H1 (cell line): ENCODE data around the gene RPL18A. TPM values are rescaled to one million over a fixed set of nuclear protein-coding genes. Genes with fewer than 3 reads are reported as not detected.
A peak's percentile ranks its signal among the peaks of the same experiment; 100 is the strongest.

Experiments used
- CTCF ChIA-PET: fragments of 300-600 bp; sonication (Branson Sonifier 250); formaldehyde crosslinking; loops from one replicate; lab custom pipeline; 2021; ENCODE audit not compliant: partially characterized antibody; lab: Charles Lee
- POLR2A ChIA-PET: fragments of 300-600 bp; sonication (Branson Sonifier 250); formaldehyde crosslinking; loops from one replicate; lab custom pipeline; 2021; ENCODE audit warnings: inconsistent platforms; ENCODE audit not compliant: partially characterized antibody; lab: Charles Lee
- DNase-seq, 2 experiments: peaks; one replicate each; pipeline versions ENCODE4 v3.0.0 to v3.0.0-alpha.2; 2010 to 2022; ENCODE audit warnings: low spot score in 2 of 2, low read depth in 1 of 2, mixed read lengths in 1 of 2
- FAIRE-seq: peaks from 2 replicates; lab custom pipeline; 2011; peaks lifted over from hg19 to GRCh38; lab: Jason Lieb, UNC
- H2AFZ ChIP-seq: 2 replicates; pipeline ENCODE4 v1.8.1; 2012; ENCODE audit warnings: low read length, inconsistent platforms
- H2AK5ac ChIP-seq: 2 replicates; pipeline ENCODE4 v1.6.1; 2013; ENCODE audit warnings: low read depth, low read length
- H2BK120ac ChIP-seq: replicated peaks from 2 replicates; pipeline ENCODE3; 2013; ENCODE audit warnings: low read depth, low read length, inconsistent platforms
- H2BK12ac ChIP-seq: 2 replicates; pipeline ENCODE4 v1.6.1; 2013; ENCODE audit warnings: low read depth, low read length
- H2BK15ac ChIP-seq: 2 replicates; pipeline ENCODE4 v1.6.1; 2013; ENCODE audit warnings: low read length
- H2BK20ac ChIP-seq: 2 replicates; pipeline ENCODE4 v1.6.1; 2013; ENCODE audit warnings: low read length
- H2BK5ac ChIP-seq: 2 replicates; pipeline ENCODE4 v1.6.1; 2013; ENCODE audit warnings: low read depth, low read length
- H3K14ac ChIP-seq: 2 replicates; pipeline ENCODE4 v1.6.1; 2013; ENCODE audit warnings: inconsistent platforms; ENCODE audit not compliant: insufficient read length
- H3K18ac ChIP-seq: 2 replicates; pipeline ENCODE4 v1.6.1; 2013; ENCODE audit warnings: low read length; ENCODE audit errors: extremely low read depth
- H3K23ac ChIP-seq: 2 replicates; pipeline ENCODE4 v1.6.1; 2013; ENCODE audit warnings: inconsistent platforms; ENCODE audit not compliant: insufficient read length
- H3K23me2 ChIP-seq: 2 replicates; pipeline ENCODE4 v1.6.1; 2013; ENCODE audit warnings: low read depth, low read length
- H3K27ac ChIP-seq: 2 replicates; pipeline ENCODE4 v1.6.1; 2011; ENCODE audit warnings: low read depth, low read length, inconsistent platforms
- H3K27me3 ChIP-seq, 4 experiments: replicated peaks in 1 of 4; 1 replicate in 1 of 4; 2 replicates in 3 of 4; pipeline versions ENCODE4 v1.6.1 to v1.8.1; 2011 to 2013; ENCODE audit warnings: low read length in 3 of 4, mild to moderate bottlenecking in 3 of 4, inconsistent platforms in 2 of 4, mixed read lengths in 2 of 4, moderate library complexity in 1 of 4; ENCODE audit not compliant: control insufficient read depth in 3 of 4, insufficient read depth in 3 of 4; ENCODE audit errors: extremely low read depth in 1 of 4
- H3K36me3 ChIP-seq, 4 experiments: 2 replicates each; pipeline versions ENCODE4 v1.6.1 to v1.8.1; 2011 to 2013; ENCODE audit warnings: mild to moderate bottlenecking in 4 of 4, low read length in 3 of 4, moderate library complexity in 2 of 4, control low read depth in 1 of 4, inconsistent platforms in 1 of 4; ENCODE audit not compliant: insufficient read depth in 4 of 4, control insufficient read depth in 2 of 4
- H3K4ac ChIP-seq: replicated peaks from 2 replicates; pipeline ENCODE3; 2013; ENCODE audit warnings: low read length, low read depth, mixed read lengths, inconsistent platforms; ENCODE audit not compliant: insufficient read length
- H3K4me1 ChIP-seq, 4 experiments: replicated peaks in 1 of 4; 1 replicate in 1 of 4; 2 replicates in 3 of 4; pipeline versions ENCODE4 v1.6.1 to v1.8.1; 2011 to 2013; ENCODE audit warnings: low read length in 3 of 4, inconsistent platforms in 2 of 4, mixed read lengths in 1 of 4; ENCODE audit not compliant: insufficient read depth in 4 of 4, control insufficient read depth in 3 of 4
- H3K4me2 ChIP-seq, 2 experiments: 2 replicates each; pipeline versions ENCODE4 v1.6.1 to v1.8.1; 2011 to 2013; ENCODE audit warnings: low read depth in 2 of 2, low read length in 2 of 2, control low read depth in 1 of 2, inconsistent platforms in 1 of 2, mild to moderate bottlenecking in 1 of 2; ENCODE audit not compliant: insufficient read depth in 1 of 2
- H3K4me3 ChIP-seq, 4 experiments: fragments of 200-600, 300-600 bp in 1 of 4; sonication (generic), shearing (Covaris generic), sonication (Bioruptor Twin) in 1 of 4; 2 replicates each; pipeline versions ENCODE4 v1.5.1 to v1.8.1; 2011 to 2016; ENCODE audit warnings: low read length in 4 of 4, low read depth in 3 of 4, control low read depth in 2 of 4, inconsistent platforms in 2 of 4, mild to moderate bottlenecking in 2 of 4, mixed read lengths in 1 of 4, moderate library complexity in 1 of 4; ENCODE audit not compliant: insufficient read depth in 2 of 4; ENCODE audit errors: extremely low read depth in 1 of 4
- H3K56ac ChIP-seq: replicated peaks from 2 replicates; pipeline ENCODE3; 2013; ENCODE audit warnings: low read depth, mild to moderate bottlenecking, mixed read lengths, low read length, inconsistent platforms; ENCODE audit not compliant: insufficient read length
- H3K79me1 ChIP-seq: 2 replicates; pipeline ENCODE4 v1.6.1; 2013; ENCODE audit warnings: low read depth, low read length, control low read depth
- H3K79me2 ChIP-seq, 2 experiments: 2 replicates each; pipeline versions ENCODE4 v1.6.1 to v1.8.1; 2012 to 2013; ENCODE audit warnings: low read length in 2 of 2, mild to moderate bottlenecking in 2 of 2, inconsistent platforms in 1 of 2; ENCODE audit not compliant: insufficient read depth in 2 of 2, control insufficient read depth in 1 of 2
- H3K9ac ChIP-seq, 4 experiments: replicated peaks in 1 of 4; 1 replicate in 1 of 4; 2 replicates in 3 of 4; pipeline versions ENCODE4 v1.6.1 to v1.8.1; 2011 to 2013; ENCODE audit warnings: low read depth in 3 of 4, low read length in 3 of 4, control low read depth in 2 of 4, mild to moderate bottlenecking in 2 of 4, moderate library complexity in 2 of 4, inconsistent platforms in 1 of 4; ENCODE audit errors: extremely low read depth in 1 of 4
- H3K9me3 ChIP-seq, 2 experiments: 2 replicates each; pipeline versions ENCODE4 v1.6.1 to v1.8.1; 2012 to 2013; ENCODE audit warnings: mild to moderate bottlenecking in 2 of 2, moderate library complexity in 2 of 2, control low read depth in 1 of 2, inconsistent platforms in 1 of 2, low read depth in 1 of 2, low read length in 1 of 2, mixed read lengths in 1 of 2; ENCODE audit not compliant: insufficient read depth in 2 of 2
- H4K20me1 ChIP-seq, 2 experiments: replicated peaks in 1 of 2; 2 replicates each; pipeline versions ENCODE3 to v1.8.1; 2011 to 2013; ENCODE audit warnings: inconsistent platforms in 2 of 2, low read length in 2 of 2, mild to moderate bottlenecking in 1 of 2; ENCODE audit not compliant: insufficient read depth in 2 of 2, control insufficient read depth in 1 of 2
- H4K5ac ChIP-seq: 2 replicates; pipeline ENCODE4 v1.6.1; 2013; ENCODE audit warnings: low read length, low read depth, mixed read lengths, inconsistent platforms; ENCODE audit not compliant: insufficient read length
- H4K8ac ChIP-seq: 2 replicates; pipeline ENCODE4 v1.8.0; 2013; ENCODE audit warnings: mild to moderate bottlenecking, moderate library complexity, low read length, inconsistent platforms; ENCODE audit not compliant: insufficient read depth; ENCODE audit errors: extremely low read depth
- H4K91ac ChIP-seq: replicated peaks from 2 replicates; pipeline ENCODE3; 2013; ENCODE audit warnings: low read length, mixed read lengths, inconsistent platforms; ENCODE audit not compliant: insufficient read length
- CBX5 ChIP-seq: fragments of 300-800, 300-1000 bp; sonication (generic); IDR thresholded peaks from 2 replicates; pipeline ENCODE4 v1.7.1; 2016; ENCODE audit warnings: antibody characterized with exemption, low read length, low read depth
- CHD2 ChIP-seq: IDR thresholded peaks from 2 replicates; pipeline ENCODE4 v1.6.1; 2012; ENCODE audit warnings: low read length, improper control_type of control experiment
- EP300 ChIP-seq, 2 experiments: IDR thresholded peaks; 1 replicate in 1 of 2; 2 replicates in 1 of 2; pipeline ENCODE4 v1.6.1; 2011 to 2012; ENCODE audit warnings: low read depth in 2 of 2, low read length in 2 of 2, mild to moderate bottlenecking in 2 of 2, borderline replicate concordance in 1 of 2, inconsistent platforms in 1 of 2, moderate library complexity in 1 of 2
- EZH2 ChIP-seq: fragments of 200-600 bp; sonication (generic); IDR thresholded peaks from 2 replicates; pipeline ENCODE4 v1.7.1; 2012; ENCODE audit warnings: low read depth, mild to moderate bottlenecking, moderate library complexity, low read length, inconsistent platforms; ENCODE audit not compliant: severe bottlenecking
- GABPA ChIP-seq: IDR thresholded peaks from 2 replicates; pipeline ENCODE4 v1.6.1; 2011; ENCODE audit warnings: mild to moderate bottlenecking, low read length, moderate library complexity, borderline replicate concordance; ENCODE audit not compliant: insufficient read depth
- GTF2F1 ChIP-seq: IDR thresholded peaks from 2 replicates; pipeline ENCODE4 v1.6.1; 2012; ENCODE audit warnings: low read depth, low read length, improper control_type of control experiment, borderline replicate concordance
- NANOG ChIP-seq: IDR thresholded peaks from 2 replicates; pipeline ENCODE4 v1.6.1; 2011; ENCODE audit warnings: low read length, low read depth, mild to moderate bottlenecking, inconsistent platforms; ENCODE audit not compliant: insufficient read depth, poor library complexity, severe bottlenecking
- RAD21 ChIP-seq, 2 experiments: IDR thresholded peaks in 1 of 2; conservative IDR thresholded peaks in 1 of 2; 2 replicates each; pipeline ENCODE4 v1.6.1; 2011; ENCODE audit warnings: low read depth in 2 of 2, low read length in 2 of 2, improper control_type of control experiment in 1 of 2, inconsistent platforms in 1 of 2, mild to moderate bottlenecking in 1 of 2, moderate library complexity in 1 of 2
- ZNF274 ChIP-seq: IDR thresholded peaks from 2 replicates; pipeline ENCODE4 v1.7.0; 2012; ENCODE audit warnings: low read length, borderline replicate concordance; ENCODE audit errors: extremely low read depth
- WGBS, 2 experiments: shearing (Covaris generic) in 1 of 2; methylation state at CpG; one replicate each; pipeline versions ENCODE4 v1.1.6 to v1.1.7; 2013 to 2015; ENCODE audit warnings: low lambda C conversion rate in 2 of 2, mixed read lengths in 2 of 2, inconsistent platforms in 1 of 2, low coverage in 1 of 2, missing lambda C conversion rate in 1 of 2; ENCODE audit not compliant: insufficient replicate concordance in 2 of 2, insufficient coverage in 1 of 2, insufficient read length in 1 of 2; ENCODE audit errors: extremely low coverage in 1 of 2, missing lambda C conversion rate in 1 of 2; 5-methylcytosine and 5-hydroxymethylcytosine counted together
- polyA plus RNA-seq, 7 experiments: library from polyadenylated mRNA; depleted of rRNA in 3 of 7; stranded (reverse) in 5 of 7; unstranded in 2 of 7; fragments of >200 nt in 5 of 7; fragments of 200-250 nt in 2 of 7; gene quantifications; 1 replicate in 5 of 7; 2 replicates in 1 of 7; 4 replicates in 1 of 7; pipeline versions ENCODE4 v1.2.1 to v1.2.3, GENCODE V29; 2011 to 2013; ENCODE audit warnings: missing spikeins in 2 of 7, mixed read lengths in 2 of 7
- total RNA-seq: library from RNA; stranded (reverse); fragmentation: NEBNext Ultra II Directional; extraction: Animal tissue kit (Norgen Biotek cat#: 25700); gene quantifications from 2 replicates; pipeline ENCODE4 v1.2.1, GENCODE V29; 2021

Gene RPL18A
- total and polyA plus RNA-seq, 2 of the 8 experiments (the other 6 are each of a cell fraction or from before 2014, with no cell fraction given) = 2,749 to 3,938 TPM

- H2BK12ac ChIP-seq = 0 out of 2 replicates have a peak within 1 kb of the TSS, but pooled peaks have one; percentile 60
- H2BK20ac ChIP-seq = no peak within 1 kb of the TSS
- no peak within 1 kb of the TSS; the same call in 1 of the 2 replicates for H3K18ac ChIP-seq
- peak within 1 kb of the TSS; percentile 92; the same call in 1 of the 2 replicates for H2BK15ac ChIP-seq
- peaks cover 0 to 9% (median 5%) of the 10 kb centered on the region in 4 experiments; a peak in 5 of 7 replicates for H3K27me3 ChIP-seq
- no peaks in the 10 kb centered on the region; a peak in 1 of 4 replicates for H3K9me3 ChIP-seq
- TF ChIP-seq CBX5 (no peak), RAD21 (IDR thresholded peaks at IDR 0.05 in 1 of 2, conservative IDR thresholded peaks at IDR 0.05 in 1 of 2; ENCODE audit: low read depth in 2 of 2, low read length in 2 of 2) (0 out of 4 replicates have a peak, but pooled peaks of 1 of the 2 experiments have one; percentile 2), GTF2F1 (no peak), EP300 (IDR thresholded peaks at IDR 0.05; ENCODE audit: borderline replicate concordance in 1 of 2, low read depth in 2 of 2, low read length in 2 of 2) (no peak), EZH2 (no peak), NANOG (no peak), ZNF274 (no peak), CHD2 (no peak), GABPA (0 out of 2 replicates have a peak, but pooled peaks have one; percentile 9)
- peaks cover 0 to 14% (median 5%) of the 10 kb centered on the region in 4 experiments; a peak in 6 of 7 replicates for H3K4me1 ChIP-seq
- WGBS, 2 experiments = 46% methylated on average over 18 of the region's 26 CpGs; no CpG with 5 or more reads in 1 of the 2 experiments
- ChIA-PET CTCF (interaction anchor here (0.6 to 5.4 kb wide), 16 partner anchors 8 to 131 kb away, joined by 3 to 105 read pairs (median 5); partner anchors contain the start of genes CCDC124, JAK3 and RPL18A), POLR2A (interaction anchor here (1.6 to 20.2 kb wide), 4 partner anchors 8 to 71 kb away, joined by 8 to 392 read pairs (median 54); partner anchors contain the start of genes CCDC124 and RPL18A)
- H3K36me3 ChIP-seq = no peaks in the 10 kb centered on the region
- no peak within 1 kb of the TSS for H3K4me3 ChIP-seq
- peaks cover 0 to 1% of the 10 kb centered on the region in 2 experiments for H4K20me1 ChIP-seq
- H3K23me2 ChIP-seq = peaks cover 10% of the 10 kb centered on the region; the same call in 1 of the 2 replicates
- H3K4ac ChIP-seq = no peak within 1 kb of the TSS
- no peak within 1 kb of the TSS for H3K27ac ChIP-seq
- no peak within 1 kb of the TSS for H2BK5ac ChIP-seq
- H4K91ac ChIP-seq = no peak within 1 kb of the TSS
- no peak within 1 kb of the TSS for H4K8ac ChIP-seq
- H2AFZ ChIP-seq = no peak within 1 kb of the TSS
- H3K79me2 ChIP-seq = no peaks in the 10 kb centered on the region
- FAIRE-seq = no peak
- peak in 1 of 2 experiments; percentile 61 for DNase-seq
- H4K5ac ChIP-seq = no peak within 1 kb of the TSS
- peak within 1 kb of the TSS; percentile 37 to 50; a peak in 2 of 4 replicates for H3K4me2 ChIP-seq
- H3K23ac ChIP-seq = no peak within 1 kb of the TSS
- H3K79me1 ChIP-seq = no peaks in the 10 kb centered on the region
- no peak within 1 kb of the TSS for H2BK120ac ChIP-seq
- H3K9ac ChIP-seq = no peak within 1 kb of the TSS
- no peak within 1 kb of the TSS for H3K56ac ChIP-seq
- H2AK5ac ChIP-seq = no peak within 1 kb of the TSS
- no peak within 1 kb of the TSS for H3K14ac ChIP-seq
Observed at GRCh38 chr19:17871878-17872250, 12.2 kb downstream of the RPL18A start, which contains the start of gene SLC5A5. SLC5A5 (plus strand) TSS chr19:17871945; CDS start chr19:17872320, 375 bp downstream.
